PFSK-1 (cell line): ENCODE data around the gene NKAIN1.

Experiments
- POLR2AphosphoS5 ChIP-seq: IDR thresholded peaks from 2 replicates; pipeline ENCODE4 v1.6.1; 2012; ENCODE audit warnings: low read depth, mild to moderate bottlenecking, control low read depth, low read length, moderate library complexity
- SIN3A ChIP-seq: IDR thresholded peaks from 2 replicates; pipeline ENCODE4 v1.6.1; 2012; ENCODE audit warnings: mild to moderate bottlenecking, low read length, moderate library complexity, borderline replicate concordance; ENCODE audit not compliant: insufficient read depth
- TAF1 ChIP-seq: IDR thresholded peaks from 2 replicates; pipeline ENCODE4 v1.6.1; 2012; ENCODE audit warnings: low read length, control low read depth, borderline replicate concordance; ENCODE audit not compliant: insufficient read depth
- TF ChIP-seq, protein P1 (sequence below), 2 experiments: IDR thresholded peaks; 2 replicates each; pipeline versions ENCODE4 v1.6.1 to v1.8.0; 2011 to 2012; ENCODE audit warnings: low read depth in 2 of 2, low read length in 2 of 2, control low read depth in 1 of 2, inconsistent platforms in 1 of 2, mild to moderate bottlenecking in 1 of 2, moderate library complexity in 1 of 2; ENCODE audit not compliant: insufficient read depth in 1 of 2

DNA sequence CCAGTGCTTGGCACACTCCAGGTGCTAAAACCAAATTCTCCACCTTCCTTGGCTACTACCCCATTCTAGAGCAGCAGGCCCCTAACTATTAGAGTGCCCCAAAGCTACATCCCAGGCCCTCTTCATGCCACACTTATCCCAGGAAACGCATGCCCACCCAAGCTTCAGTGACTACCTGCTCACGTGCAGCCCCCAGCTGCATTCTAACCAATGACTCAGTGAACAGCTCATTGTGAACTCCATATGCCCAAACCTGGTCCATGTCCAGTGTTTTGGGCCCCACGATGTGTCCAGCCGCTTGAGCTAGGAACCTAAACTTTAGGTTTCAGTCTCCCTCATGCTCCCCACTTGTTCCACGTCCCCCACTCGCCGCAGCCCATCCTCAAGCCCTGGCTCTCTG, 41.5 kb downstream of the NKAIN1 start:
- TF ChIP-seq POLR2AphosphoS5 = no peak
- TF ChIP-seq, protein P1, sequence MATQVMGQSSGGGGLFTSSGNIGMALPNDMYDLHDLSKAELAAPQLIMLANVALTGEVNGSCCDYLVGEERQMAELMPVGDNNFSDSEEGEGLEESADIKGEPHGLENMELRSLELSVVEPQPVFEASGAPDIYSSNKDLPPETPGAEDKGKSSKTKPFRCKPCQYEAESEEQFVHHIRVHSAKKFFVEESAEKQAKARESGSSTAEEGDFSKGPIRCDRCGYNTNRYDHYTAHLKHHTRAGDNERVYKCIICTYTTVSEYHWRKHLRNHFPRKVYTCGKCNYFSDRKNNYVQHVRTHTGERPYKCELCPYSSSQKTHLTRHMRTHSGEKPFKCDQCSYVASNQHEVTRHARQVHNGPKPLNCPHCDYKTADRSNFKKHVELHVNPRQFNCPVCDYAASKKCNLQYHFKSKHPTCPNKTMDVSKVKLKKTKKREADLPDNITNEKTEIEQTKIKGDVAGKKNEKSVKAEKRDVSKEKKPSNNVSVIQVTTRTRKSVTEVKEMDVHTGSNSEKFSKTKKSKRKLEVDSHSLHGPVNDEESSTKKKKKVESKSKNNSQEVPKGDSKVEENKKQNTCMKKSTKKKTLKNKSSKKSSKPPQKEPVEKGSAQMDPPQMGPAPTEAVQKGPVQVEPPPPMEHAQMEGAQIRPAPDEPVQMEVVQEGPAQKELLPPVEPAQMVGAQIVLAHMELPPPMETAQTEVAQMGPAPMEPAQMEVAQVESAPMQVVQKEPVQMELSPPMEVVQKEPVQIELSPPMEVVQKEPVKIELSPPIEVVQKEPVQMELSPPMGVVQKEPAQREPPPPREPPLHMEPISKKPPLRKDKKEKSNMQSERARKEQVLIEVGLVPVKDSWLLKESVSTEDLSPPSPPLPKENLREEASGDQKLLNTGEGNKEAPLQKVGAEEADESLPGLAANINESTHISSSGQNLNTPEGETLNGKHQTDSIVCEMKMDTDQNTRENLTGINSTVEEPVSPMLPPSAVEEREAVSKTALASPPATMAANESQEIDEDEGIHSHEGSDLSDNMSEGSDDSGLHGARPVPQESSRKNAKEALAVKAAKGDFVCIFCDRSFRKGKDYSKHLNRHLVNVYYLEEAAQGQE (IDR thresholded peaks at IDR 0.05; ENCODE audit: insufficient read depth in 1 of 2, low read depth in 2 of 2, low read length in 2 of 2) = no peak
- TF ChIP-seq SIN3A = no peak
- TF ChIP-seq TAF1 = no peak
